Right ventricle myocardium superior (tissue), 1 donor: ENCODE data around the gene UNC5CL. TPM values are rescaled to one million over a fixed set of nuclear protein-coding genes. Genes with fewer than 3 reads are reported as not detected.

Experiments
- ATAC-seq: fragments of 200-7000 bp; cut with Tn5 transposase; one replicate; pipeline ENCODE4 v1.9.1; 2020; ENCODE audit warnings: mild to moderate bottlenecking; ENCODE audit not compliant: poor library complexity
- DNase-seq: peaks from one replicate; pipeline ENCODE4 v3.0.0-alpha.2; 2020
- intact Hi-C: fragments of 100-400 bp; cut with DNase I; formaldehyde crosslinking; loops from one replicate; pipeline ENCODE4 v1.11.2; 2022
- long read RNA-seq: library from polyadenylated mRNA; unstranded; transcript quantifications from one replicate; pipeline ENCODE4 v2.0.0, GENCODE V29; 2021
- total RNA-seq: library from RNA; stranded (reverse); fragmentation: NEBNext Ultra II Directional; extraction: Animal tissue kit (Norgen Biotek cat#: 25700); gene quantifications from one replicate; pipeline ENCODE4 v1.2.1, GENCODE V29; 2021
- donor health status: DM: no; HTN: yes; CAD: no; lungs with severe emphysema.

UNC5CL gene
- total RNA-seq, result 0.40 TPM
- long read RNA-seq, result 0 reads

- intact Hi-C loops, result no loop called here
- ATAC-seq (peak; percentile 73), DNase-seq (peak; percentile 47)
Observed at GRCh38 chr6:41039060-41039998, at the start of gene UNC5CL. Gene UNC5CL, minus strand, starts transcription at chr6:41039221. Its CDS starts 4,147 bp downstream, at chr6:41035074.

- intact Hi-C loops, result no loop called here
- DNase-seq (no peak), ATAC-seq (no peak)
Observed at GRCh38 chr6:41088451-41088850, 49.4 kb upstream of the UNC5CL start.

GRCh38 chr6:41085182-41085581 is 46.2 kb upstream of the UNC5CL start:
- intact Hi-C loops, result no loop called here

GRCh38 chr6:41083072-41083471 is 44.1 kb upstream of the UNC5CL start:
- intact Hi-C loops, result no loop called here
- no peak for DNase-seq
- ATAC-seq, result no peak

More at GRCh38 chr6:41085182-41085581, 46.2 kb upstream of the UNC5CL start:
- ATAC-seq (no peak), DNase-seq (no peak)

GRCh38 chr6:41080621-41081020 is 41.6 kb upstream of the UNC5CL start:
- DNase-seq, result no peak
- no peak for ATAC-seq
- intact Hi-C loops, result no loop called here

GRCh38 chr6:41079080-41079479 is 40.1 kb upstream of the UNC5CL start:
- ATAC-seq (no peak), DNase-seq (no peak)
- intact Hi-C loops, result no loop called here

- ATAC-seq (no peak), DNase-seq (no peak)
- intact Hi-C loops, result no loop called here
Observed at GRCh38 chr6:41078101-41078500, 39.1 kb upstream of the UNC5CL start.

- intact Hi-C loops, result no loop called here
- DNase-seq (no peak), ATAC-seq (no peak)
Observed at GRCh38 chr6:41077536-41077935, 38.5 kb upstream of the UNC5CL start.

- intact Hi-C loops, result no loop called here
- ATAC-seq, result no peak
Observed at GRCh38 chr6:41075651-41076626, 36.9 kb upstream of the UNC5CL start.

GRCh38 chr6:41074692-41075436 is 35.8 kb upstream of the UNC5CL start:
- DNase-seq (no peak), ATAC-seq (no peak)
- intact Hi-C loops, result no loop called here

More at GRCh38 chr6:41075651-41076626, 36.9 kb upstream of the UNC5CL start:
- no peak for DNase-seq

- no peak for DNase-seq
- intact Hi-C loops, result no loop called here
- no peak for ATAC-seq
Observed at GRCh38 chr6:41073968-41074691, 35.1 kb upstream of the UNC5CL start.

- intact Hi-C loops, result no loop called here
- peak; percentile 40 for ATAC-seq
- DNase-seq, result peak; percentile 89
Observed at GRCh38 chr6:41073203-41073967, 34.4 kb upstream of the UNC5CL start.

- DNase-seq, result peak; percentile 100
- intact Hi-C loops, result no loop called here
Observed at GRCh38 chr6:41072836-41073202, 33.8 kb upstream of the UNC5CL start, which contains the start of gene NFYA. Gene NFYA, plus strand, starts transcription at chr6:41072974. Its CDS starts 6,116 bp downstream, at chr6:41079090.

GRCh38 chr6:41071923-41072835 is 33.2 kb upstream of the UNC5CL start, which contains the start of gene OARD1:
Gene OARD1, minus strand, starts transcription at chr6:41072356. Its CDS starts 722 bp downstream, at chr6:41071634.
- peak; percentile 100 for DNase-seq
- ATAC-seq, result peak; percentile 83
- intact Hi-C loops, result no loop called here

More at GRCh38 chr6:41072836-41073202, 33.8 kb upstream of the UNC5CL start, which contains the start of gene NFYA:
- ATAC-seq, result peak; percentile 81

- ATAC-seq (no peak), DNase-seq (peak; percentile 89)
- intact Hi-C loops, result no loop called here
Observed at GRCh38 chr6:41071501-41071922, 32.5 kb upstream of the UNC5CL start.

GRCh38 chr6:41066867-41067304 is 27.9 kb upstream of the UNC5CL start:
- DNase-seq (peak; percentile 69), ATAC-seq (peak; percentile 24)
- intact Hi-C loops, result loop anchor here (5.0 to 10.0 kb wide), 2 partner anchors 40 to 62 kb away; no protein-coding TSS in a partner anchor
